Panc1 (cell line): ENCODE measurements around the gene SLC25A52. TPM values are rescaled to one million over a fixed set of nuclear protein-coding genes. Genes with fewer than 3 reads are reported as not detected.

Source experiments
- ATAC-seq: fragments of 200-7000 bp; cut with Tn5 transposase; 2 replicates; pipeline ENCODE4 v1.9.1; 2020; ENCODE audit warnings: mild to moderate bottlenecking, moderate library complexity
- BruUV-seq: library from RNA; stranded (reverse); fragments of 400-500 nt; replicated peaks from 2 replicates; lab custom pipeline; 2021; lab: Mats Ljungman, UMichigan
- CTCF ChIA-PET: fragments of 300-600 bp; sonication (Branson Sonifier 250); formaldehyde crosslinking; loops from one replicate; lab custom pipeline; 2022; ENCODE audit warnings: antibody characterized with exemption; lab: Charles Lee
- POLR2A ChIA-PET: fragments of 300-600 bp; sonication (Branson Sonifier 250); formaldehyde crosslinking; loops from one replicate; lab custom pipeline; 2022; ENCODE audit warnings: antibody characterized with exemption; lab: Charles Lee
- DNase-seq: peaks from one replicate; pipeline ENCODE4 v3.0.0-alpha.2; 2010; ENCODE audit warnings: low read depth, low spot score
- H3K27ac ChIP-seq: 2 replicates; pipeline ENCODE4 v1.5.1; 2011; ENCODE audit warnings: mild to moderate bottlenecking, low read length, inconsistent platforms
- H3K27me3 ChIP-seq: fragments of 200-500 bp; sonication (Bioruptor generic); 2 replicates; pipeline ENCODE4 v1.6.0; 2014; ENCODE audit warnings: low read length, inconsistent platforms; ENCODE audit not compliant: control insufficient read depth, insufficient read depth
- H3K36me3 ChIP-seq: fragments of 200-500 bp; sonication (Bioruptor generic); 2 replicates; pipeline ENCODE4 v1.5.1; 2014; ENCODE audit warnings: inconsistent platforms, mild to moderate bottlenecking, low read length, moderate library complexity; ENCODE audit not compliant: control insufficient read depth, insufficient read depth
- H3K4me1 ChIP-seq: 2 replicates; pipeline ENCODE4 v1.5.1; 2011; ENCODE audit warnings: inconsistent platforms, mild to moderate bottlenecking, low read length, moderate library complexity; ENCODE audit not compliant: control insufficient read depth, insufficient read depth
- H3K4me3 ChIP-seq, 2 experiments: 2 replicates each; pipeline ENCODE4 v1.5.1; 2011 to 2012; ENCODE audit warnings: low read depth in 2 of 2, low read length in 2 of 2, mild to moderate bottlenecking in 2 of 2, inconsistent platforms in 1 of 2, moderate library complexity in 1 of 2
- H3K9me3 ChIP-seq: fragments of 200-500 bp; sonication (Bioruptor generic); 2 replicates; pipeline ENCODE4 v1.5.1; 2014; ENCODE audit warnings: low read depth, mild to moderate bottlenecking, inconsistent platforms, low read length, moderate library complexity; ENCODE audit not compliant: control insufficient read depth, insufficient read depth
- CTCF ChIP-seq: fragments of 450-650 bp; IDR thresholded peaks from 2 replicates; pipeline ENCODE4 v1.5.1; 2017; ENCODE audit warnings: mild to moderate bottlenecking
- POLR2AphosphoS5 ChIP-seq: IDR thresholded peaks from 2 replicates; pipeline ENCODE4 v1.6.1; 2012; ENCODE audit warnings: mild to moderate bottlenecking, low read depth, low read length, moderate library complexity
- REST ChIP-seq, 2 experiments: IDR thresholded peaks; 2 replicates each; pipeline ENCODE4 v1.6.1; 2011 to 2012; ENCODE audit warnings: low read depth in 2 of 2, control low read depth in 1 of 2, low read length in 1 of 2, mild to moderate bottlenecking in 1 of 2, moderate library complexity in 1 of 2; ENCODE audit not compliant: insufficient read depth in 1 of 2
- SIN3A ChIP-seq: IDR thresholded peaks from 2 replicates; pipeline ENCODE4 v1.6.1; 2012; ENCODE audit warnings: low read depth, mild to moderate bottlenecking, low read length, moderate library complexity, borderline replicate concordance; ENCODE audit not compliant: insufficient read depth
- TCF7L2 ChIP-seq: IDR thresholded peaks from 2 replicates; pipeline ENCODE4 v1.6.1; 2011; ENCODE audit warnings: mild to moderate bottlenecking, low read depth, low read length, inconsistent platforms
- in situ Hi-C: cut with HindIII; loops from 2 replicates; pipeline ENCODE4 v1.10.0; 2016; ENCODE audit warnings: low sequenced_read_pairs, low pct_unique_long_range_greater_than_20kb
- intact Hi-C: fragments of 100-400 bp; cut with micrococcal nuclease; formaldehyde crosslinking; loops from one replicate; pipeline ENCODE4 v1.10.0; 2022; ENCODE audit not compliant: unreplicated experiment
- total RNA-seq: library from RNA; stranded (reverse); gene quantifications from one replicate; pipeline ENCODE4 v1.2.1, GENCODE V29; 2021; ENCODE audit not compliant: unreplicated experiment

SLC25A52 gene
- total RNA-seq, 1 experiment from 2014 or later, result not detected

GRCh38 chr18:31723639-31723989, 37.1 kb downstream of the SLC25A52 start:
- Histone ChIP-seq H3K27ac (no peak overlapping the region), H3K27me3 (no peaks in the 10 kb centered on the region), H3K4me3 (peak overlapping the region in 1 of 2 experiments; percentile 59; a peak in 1 of 4 replicates), H3K9me3 (no peaks in the 10 kb centered on the region), H3K4me1 (no peaks in the 10 kb centered on the region; the same call in 1 of the 2 replicates), H3K36me3 (no peaks in the 10 kb centered on the region)
- intact Hi-C loops, result no loop called here
- in situ Hi-C loops, result no loop called here
- ChIA-PET CTCF (interaction anchor here (1.1 to 1.2 kb wide), 2 partner anchors 12 to 171 kb away, joined by 3 read pairs; no protein-coding TSS in a partner anchor), POLR2A (no interaction called here)
- ATAC-seq (no peak; the same call in 1 of the 2 replicates), DNase-seq (no peak)
- no TSS peak for BruUV-seq
- TF ChIP-seq CTCF, result no peak
- no peak for TF ChIP-seq REST (IDR thresholded peaks at IDR 0.05; ENCODE audit: insufficient read depth in 1 of 2, low read depth in 2 of 2, low read length in 1 of 2)
- TF ChIP-seq POLR2AphosphoS5, result no peak
- no peak for TF ChIP-seq SIN3A
- TF ChIP-seq TCF7L2, result no peak

- TF ChIP-seq CTCF, result peak; percentile 83
- no peak for TF ChIP-seq REST (IDR thresholded peaks at IDR 0.05; ENCODE audit: insufficient read depth in 1 of 2, low read depth in 2 of 2, low read length in 1 of 2)
- no peak for TF ChIP-seq TCF7L2
- TF ChIP-seq POLR2AphosphoS5, result no peak
- no peak overlapping the region for H3K27ac ChIP-seq
- ChIA-PET POLR2A (interaction anchor here (0.6 kb wide), 1 partner anchor 656 kb away, joined by 3 read pairs; no protein-coding TSS in a partner anchor), CTCF (interaction anchor here (1.1 to 1.2 kb wide), 3 partner anchors 14 to 170 kb away, joined by 3 to 4 read pairs (median 3); no protein-coding TSS in a partner anchor)
- no peak overlapping the region for H3K4me3 ChIP-seq
- intact Hi-C loops, result loop anchor here (1.0 kb wide), 1 partner anchor 166 kb away; no protein-coding TSS in a partner anchor
- peak; percentile 62 for DNase-seq
- BruUV-seq, result no TSS peak
- no peaks in the 10 kb centered on the region for H3K9me3 ChIP-seq
- H3K36me3 ChIP-seq, result no peaks in the 10 kb centered on the region
- ATAC-seq, result peak; percentile 98
- H3K4me1 ChIP-seq, result no peaks in the 10 kb centered on the region; the same call in 1 of the 2 replicates
- no peaks in the 10 kb centered on the region for H3K27me3 ChIP-seq
- in situ Hi-C loops, result no loop called here
These were observed 38.2 kb downstream of the SLC25A52 start for GRCh38 chr18:31722369-31722957.
